ENCODE results near the gene TMOD1.

DNA sequence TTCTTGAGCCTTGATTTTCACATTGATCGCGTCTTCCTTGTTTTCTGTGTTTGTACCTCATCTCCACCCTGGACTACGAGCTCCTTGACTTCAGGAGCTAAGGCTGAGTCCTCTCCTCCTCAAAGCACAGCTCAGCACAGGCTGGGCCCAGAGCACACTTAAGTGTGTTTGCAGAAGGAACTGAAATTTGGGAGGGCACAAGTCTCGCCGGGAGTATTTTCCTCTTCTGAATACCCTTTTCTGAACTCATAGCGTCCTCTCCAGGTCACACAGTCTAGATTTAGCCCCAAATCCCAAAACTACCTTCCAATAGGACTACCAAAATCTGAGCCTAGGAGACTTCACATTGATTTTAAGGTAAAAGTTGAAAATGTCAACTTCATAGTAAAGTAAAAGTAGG lies 90.1 kb downstream of the TMOD1 start:
- TF ChIP-seq, protein P1, sequence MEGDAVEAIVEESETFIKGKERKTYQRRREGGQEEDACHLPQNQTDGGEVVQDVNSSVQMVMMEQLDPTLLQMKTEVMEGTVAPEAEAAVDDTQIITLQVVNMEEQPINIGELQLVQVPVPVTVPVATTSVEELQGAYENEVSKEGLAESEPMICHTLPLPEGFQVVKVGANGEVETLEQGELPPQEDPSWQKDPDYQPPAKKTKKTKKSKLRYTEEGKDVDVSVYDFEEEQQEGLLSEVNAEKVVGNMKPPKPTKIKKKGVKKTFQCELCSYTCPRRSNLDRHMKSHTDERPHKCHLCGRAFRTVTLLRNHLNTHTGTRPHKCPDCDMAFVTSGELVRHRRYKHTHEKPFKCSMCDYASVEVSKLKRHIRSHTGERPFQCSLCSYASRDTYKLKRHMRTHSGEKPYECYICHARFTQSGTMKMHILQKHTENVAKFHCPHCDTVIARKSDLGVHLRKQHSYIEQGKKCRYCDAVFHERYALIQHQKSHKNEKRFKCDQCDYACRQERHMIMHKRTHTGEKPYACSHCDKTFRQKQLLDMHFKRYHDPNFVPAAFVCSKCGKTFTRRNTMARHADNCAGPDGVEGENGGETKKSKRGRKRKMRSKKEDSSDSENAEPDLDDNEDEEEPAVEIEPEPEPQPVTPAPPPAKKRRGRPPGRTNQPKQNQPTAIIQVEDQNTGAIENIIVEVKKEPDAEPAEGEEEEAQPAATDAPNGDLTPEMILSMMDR (conservative IDR thresholded peaks at IDR 0.05; ENCODE audit: low read depth, low read length), result no peak
- no peak for TF ChIP-seq EZH2phosphoT487 (IDR thresholded peaks at IDR 0.05; ENCODE audit: borderline replicate concordance, low read length)
